RWPE1 (cell line): ENCODE results near the gene DENND1A.

Experiments
- CTCF ChIA-PET: fragments of 350-600 bp; sonication (Branson Sonifier 250); formaldehyde crosslinking; extraction: SDS; loops from one replicate; lab custom pipeline; 2021; lab: Yijun Ruan, JAX
- POLR2A ChIA-PET: fragments of 400-600 bp; formaldehyde crosslinking; extraction: SDS; loops from one replicate; lab custom pipeline; 2020; ENCODE audit warnings: antibody characterized with exemption; ENCODE audit not compliant: low non-redundant PET; lab: Yijun Ruan, JAX
- DNase-seq: peaks from one replicate; pipeline ENCODE4 v3.0.0; 2012; ENCODE audit warnings: low spot score
- H3K27ac ChIP-seq: fragments of 450-650 bp; 2 replicates; pipeline ENCODE4 v1.5.1; 2017
- CTCF ChIP-seq: fragments of 450-650 bp; conservative IDR thresholded peaks from 2 replicates; pipeline ENCODE4 v1.5.1; 2017; ENCODE audit warnings: low read depth, mild to moderate bottlenecking

The DENND1A gene

GRCh38 chr9:123772967-123773366 is 157.0 kb downstream of the DENND1A start:
- no peak for TF ChIP-seq CTCF
- POLR2A ChIA-PET, result no interaction called here
- CTCF ChIA-PET, result interaction anchor here (0.6 to 0.7 kb wide), 2 partner anchors 39 to 86 kb away, joined by 4 read pairs; no protein-coding TSS in a partner anchor
- no peak overlapping the region for H3K27ac ChIP-seq
- no peak for DNase-seq

- no peak for DNase-seq
- ChIA-PET POLR2A (interaction anchor here (0.6 kb wide), 1 partner anchor 36 kb away, joined by 7 read pairs; no protein-coding TSS in a partner anchor), CTCF (interaction anchor here (0.7 kb wide), 1 partner anchor 86 kb away, joined by 4 read pairs; no protein-coding TSS in a partner anchor)
- TF ChIP-seq CTCF, result no peak
- H3K27ac ChIP-seq, result no peak overlapping the region
Observed at GRCh38 chr9:123772374-123772773, 157.6 kb downstream of the DENND1A start.

GRCh38 chr9:123771690-123772089 is 158.2 kb downstream of the DENND1A start:
- ChIA-PET POLR2A (interaction anchor here (0.6 kb wide), 1 partner anchor 37 kb away, joined by 7 read pairs; no protein-coding TSS in a partner anchor), CTCF (interaction anchor here (0.6 kb wide), 1 partner anchor 622 kb away, joined by 5 read pairs; no protein-coding TSS in a partner anchor)
- no peak for TF ChIP-seq CTCF
- no peak overlapping the region for H3K27ac ChIP-seq
- no peak for DNase-seq

- DNase-seq, result no peak
- CTCF ChIA-PET, result no interaction called here
- no peak for TF ChIP-seq CTCF
- H3K27ac ChIP-seq, result no peak overlapping the region
- POLR2A ChIA-PET, result no interaction called here
Observed at GRCh38 chr9:123769719-123770118, 160.2 kb downstream of the DENND1A start.

- TF ChIP-seq CTCF, result no peak
- no peak for DNase-seq
- H3K27ac ChIP-seq, result no peak overlapping the region
- ChIA-PET POLR2A (no interaction called here), CTCF (interaction anchor here (0.6 to 0.8 kb wide), 3 partner anchors 15 to 277 kb away, joined by 3 to 6 read pairs (median 3); no protein-coding TSS in a partner anchor)
Observed at GRCh38 chr9:123763910-123764588, 165.9 kb downstream of the DENND1A start.

GRCh38 chr9:123761905-123762605 is 167.9 kb downstream of the DENND1A start:
- no peak for TF ChIP-seq CTCF
- no peak for DNase-seq
- ChIA-PET POLR2A (no interaction called here), CTCF (interaction anchor here (0.5 to 0.6 kb wide), 2 partner anchors 58 to 279 kb away, joined by 3 read pairs; no protein-coding TSS in a partner anchor)
- H3K27ac ChIP-seq, result no peak overlapping the region
